ENCODE results near the gene ELMO1.

- TF ChIP-seq CTCF (IDR thresholded peaks at IDR 0.05) (no peak), POLR2A (IDR thresholded peaks at IDR 0.05) (no peak)
These were observed 103.6 kb downstream of the ELMO1 start for GRCh38 chr7:37344886-37345579.

Measured in body of pancreas (tissue), 4 donors.